Stimulated activated CD4-positive, alpha-beta T cell treated with anti-CD3 and anti-CD28 coated beads, Interleukin-12 subunit alpha, Interleukin-12 subunit beta, amount 100 ng/mL, for 24 hours (primary cell): ENCODE data around the gene KRTAP5-2.

Experiments
- DNase-seq, 2 experiments: peaks; one replicate each; pipeline ENCODE4 v3.0.0-alpha.2; 2020; ENCODE audit warnings: low read depth in 2 of 2

The KRTAP5-2 gene

DNA sequence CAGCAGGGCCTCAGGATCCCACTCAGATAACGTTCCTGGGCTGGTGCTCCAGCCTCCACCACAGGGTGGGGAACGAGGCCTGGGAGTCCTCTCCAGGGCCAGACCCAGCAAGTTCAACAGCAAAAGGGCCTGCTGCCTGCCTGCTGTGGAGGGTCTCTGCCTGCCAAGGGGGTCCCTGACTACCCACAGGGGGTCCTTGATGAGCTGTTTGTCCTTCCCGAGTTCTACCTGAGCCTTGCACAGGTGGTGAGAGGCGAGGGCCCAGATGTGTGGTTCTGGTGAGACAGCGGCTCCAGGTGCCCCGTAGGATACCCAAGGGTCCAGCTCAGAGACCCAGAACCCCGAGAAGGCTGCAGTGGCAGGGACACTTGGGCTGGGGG is 30.4 kb downstream of the KRTAP5-2 start:
- DNase-seq, result no peak

DNA sequence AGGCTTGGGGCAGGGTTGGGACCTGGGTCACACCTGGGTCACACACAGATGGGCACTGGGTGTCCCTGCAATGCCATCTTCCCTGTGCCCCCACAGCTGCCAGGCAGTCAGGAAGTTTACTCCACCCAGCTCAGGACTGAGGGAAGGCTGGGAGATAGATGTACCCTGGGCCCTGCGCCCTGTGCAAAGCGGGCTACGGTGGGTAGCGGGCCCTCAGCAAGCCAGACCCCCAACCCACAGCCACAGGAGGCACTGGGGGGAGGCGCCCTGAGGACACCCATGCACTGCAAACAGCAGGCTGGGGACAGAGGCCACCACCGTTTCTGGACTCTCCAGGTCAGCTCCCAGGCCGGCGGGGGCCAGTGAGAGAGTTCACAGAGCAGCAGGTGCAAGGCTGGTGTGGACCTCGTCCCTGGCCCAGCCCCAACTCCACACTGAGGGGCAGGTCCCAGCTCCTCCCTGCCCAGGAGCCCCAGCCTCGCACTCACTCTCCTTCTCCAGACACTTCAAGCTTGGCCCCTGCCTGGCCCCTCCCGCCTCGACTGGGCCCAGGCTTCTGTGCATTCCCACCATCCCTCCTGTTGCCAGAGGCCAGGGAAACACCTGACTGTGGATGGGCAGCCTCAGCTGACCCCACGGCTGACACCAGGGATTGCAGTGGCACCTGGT is 30.9 kb downstream of the KRTAP5-2 start:
- DNase-seq, result no peak

DNA sequence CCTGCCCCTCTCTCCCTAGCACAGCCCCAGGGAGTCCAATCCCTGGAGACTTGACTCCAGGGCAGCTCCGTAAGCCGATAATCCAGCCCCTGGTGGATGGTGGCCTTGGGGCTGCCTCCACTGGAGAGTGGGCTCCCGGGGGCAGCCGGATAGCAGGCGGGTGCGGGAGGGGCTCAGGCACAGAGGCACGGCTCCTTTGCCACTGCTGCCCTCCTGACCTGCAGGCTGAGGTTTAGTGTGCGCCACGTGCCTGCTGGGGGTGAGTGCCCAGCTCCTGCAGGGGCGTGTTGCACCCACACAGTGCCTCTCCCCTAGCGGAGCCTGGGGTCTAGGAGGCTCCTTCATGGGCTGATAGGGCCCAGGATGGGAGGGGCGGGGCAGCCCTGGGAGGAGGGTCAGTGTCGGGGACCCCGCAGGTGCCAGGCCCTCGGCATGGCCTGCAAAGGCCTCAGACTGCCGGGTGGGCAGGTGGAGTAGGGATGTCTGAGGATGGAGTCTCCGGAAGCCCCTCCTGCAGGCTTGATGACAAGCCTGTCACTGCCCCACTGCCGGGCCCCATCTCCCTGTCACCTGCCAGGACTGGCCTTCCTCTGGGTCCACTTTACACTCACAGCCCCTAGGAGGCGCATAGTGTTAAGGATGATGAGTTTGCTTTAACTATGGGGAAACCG is 31.6 kb downstream of the KRTAP5-2 start:
- no peak for DNase-seq

- no peak for DNase-seq
Observed at GRCh38 chr11:1565904-1566247, 32.2 kb downstream of the KRTAP5-2 start.

GRCh38 chr11:1565173-1565903 is 32.8 kb downstream of the KRTAP5-2 start:
- DNase-seq, result no peak

DNA sequence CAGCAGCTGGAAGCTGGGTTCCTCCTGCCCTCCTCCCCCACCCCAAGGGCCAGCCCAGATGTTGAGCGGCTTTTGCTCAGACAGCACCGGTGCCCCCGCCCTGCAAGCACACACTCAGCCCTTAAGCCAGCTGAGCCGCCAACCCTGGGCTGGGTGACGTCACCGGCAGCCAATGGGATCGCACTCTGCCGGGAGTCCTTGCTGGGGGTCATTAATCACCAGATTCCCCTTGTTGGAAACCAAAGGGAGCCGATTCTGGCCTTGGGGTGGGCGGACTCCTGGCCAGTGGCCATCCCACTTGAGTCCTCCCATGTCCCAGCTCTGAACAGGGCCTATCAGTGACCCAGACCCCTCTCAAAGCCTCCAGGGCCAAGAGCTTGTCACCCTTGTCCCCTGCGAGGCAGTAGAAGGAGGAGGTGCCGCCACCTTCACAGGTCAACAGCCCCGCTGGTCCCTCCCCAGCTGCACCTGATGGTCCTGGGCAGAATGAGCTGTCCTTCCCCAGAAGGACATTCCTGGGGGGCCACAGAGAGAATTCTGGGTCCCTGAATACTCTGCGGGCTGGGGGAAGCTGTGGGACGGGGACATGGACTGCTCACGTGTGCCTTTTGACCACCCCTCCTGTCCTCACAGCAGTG is 33.4 kb downstream of the KRTAP5-2 start:
- DNase-seq, result no peak

GRCh38 chr11:1563697-1564534 is 34.2 kb downstream of the KRTAP5-2 start:
- DNase-seq, result no peak

- DNase-seq, result no peak
Observed at GRCh38 chr11:1563149-1563638, 34.9 kb downstream of the KRTAP5-2 start.

GRCh38 chr11:1562469-1563148 is 35.5 kb downstream of the KRTAP5-2 start:
- no peak for DNase-seq

DNA sequence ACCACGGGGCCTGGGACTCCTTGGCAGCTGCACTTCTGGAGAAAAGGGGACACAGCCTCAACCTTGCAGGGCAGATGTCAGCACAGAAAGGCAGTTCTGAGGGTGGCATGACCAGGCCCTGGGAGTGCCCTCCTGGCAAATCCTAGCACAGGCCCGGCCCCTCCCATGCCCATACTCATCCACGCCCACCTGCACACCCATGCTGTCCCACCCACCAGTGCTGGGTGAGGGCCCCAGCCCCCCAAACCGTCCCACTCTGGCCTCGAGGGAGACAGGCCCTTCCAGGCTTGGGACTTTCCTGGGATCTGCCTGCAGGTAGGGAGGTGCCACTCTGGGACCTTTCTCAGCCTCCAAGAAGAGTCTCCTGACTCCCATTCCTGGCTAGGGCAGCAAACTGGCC is 36.1 kb downstream of the KRTAP5-2 start:
- no peak for DNase-seq

DNA sequence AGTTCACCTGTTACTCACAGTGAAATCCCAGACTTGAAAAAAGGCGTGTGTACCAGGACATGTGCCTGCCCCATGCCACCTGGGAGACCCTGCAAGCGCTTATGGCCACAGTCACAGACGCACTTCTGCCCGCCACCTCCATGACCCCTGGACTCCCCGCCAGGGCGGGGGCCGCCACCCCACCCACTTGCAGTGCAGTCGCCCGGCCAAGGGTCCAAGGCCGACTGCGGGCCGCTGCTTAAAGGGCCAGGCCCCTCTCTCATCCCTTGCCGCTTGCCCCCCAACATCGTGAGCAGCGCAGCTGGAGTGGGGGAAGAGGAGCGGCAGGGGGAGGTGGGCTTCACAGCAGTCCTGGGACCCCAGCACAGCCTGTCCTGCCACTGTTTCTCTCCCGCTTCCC is 36.8 kb downstream of the KRTAP5-2 start:
- no peak for DNase-seq

DNA sequence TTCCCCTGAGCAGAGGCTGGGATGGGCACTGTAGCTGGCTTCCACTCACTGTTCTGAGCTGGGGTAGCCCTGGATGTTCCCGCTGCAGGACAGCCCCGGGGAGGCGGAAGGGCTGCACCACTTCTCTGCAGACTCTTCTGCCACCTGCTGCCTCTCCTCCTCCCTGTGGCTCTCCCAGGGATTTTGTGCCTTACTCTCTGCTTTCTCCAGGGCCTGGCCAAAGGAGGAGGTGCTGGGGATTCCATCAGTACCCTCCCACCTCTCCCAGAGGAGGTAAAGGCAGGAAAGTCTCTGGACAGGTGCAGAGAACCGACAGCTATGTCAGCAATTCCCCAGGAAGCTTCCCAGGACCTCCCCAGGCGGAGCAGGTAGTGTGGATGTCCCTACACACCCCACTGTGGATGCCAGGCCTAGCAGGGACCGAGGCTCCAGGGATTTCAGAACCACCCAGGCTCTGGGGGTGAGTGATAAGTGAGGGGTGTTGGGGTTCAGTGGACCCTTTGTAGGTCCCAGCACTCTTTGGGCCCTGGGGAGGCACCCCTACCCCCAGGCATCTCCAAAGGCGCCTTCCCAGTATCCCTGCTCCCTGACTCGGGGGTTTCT is 37.3 kb downstream of the KRTAP5-2 start:
- DNase-seq, result no peak

GRCh38 chr11:1560002-1560648 is 38.0 kb downstream of the KRTAP5-2 start:
- DNase-seq, result no peak

GRCh38 chr11:1559111-1559951 is 38.8 kb downstream of the KRTAP5-2 start:
- DNase-seq, result no peak

- DNase-seq, result no peak
Observed at GRCh38 chr11:1558775-1559110, 39.4 kb downstream of the KRTAP5-2 start.

DNA sequence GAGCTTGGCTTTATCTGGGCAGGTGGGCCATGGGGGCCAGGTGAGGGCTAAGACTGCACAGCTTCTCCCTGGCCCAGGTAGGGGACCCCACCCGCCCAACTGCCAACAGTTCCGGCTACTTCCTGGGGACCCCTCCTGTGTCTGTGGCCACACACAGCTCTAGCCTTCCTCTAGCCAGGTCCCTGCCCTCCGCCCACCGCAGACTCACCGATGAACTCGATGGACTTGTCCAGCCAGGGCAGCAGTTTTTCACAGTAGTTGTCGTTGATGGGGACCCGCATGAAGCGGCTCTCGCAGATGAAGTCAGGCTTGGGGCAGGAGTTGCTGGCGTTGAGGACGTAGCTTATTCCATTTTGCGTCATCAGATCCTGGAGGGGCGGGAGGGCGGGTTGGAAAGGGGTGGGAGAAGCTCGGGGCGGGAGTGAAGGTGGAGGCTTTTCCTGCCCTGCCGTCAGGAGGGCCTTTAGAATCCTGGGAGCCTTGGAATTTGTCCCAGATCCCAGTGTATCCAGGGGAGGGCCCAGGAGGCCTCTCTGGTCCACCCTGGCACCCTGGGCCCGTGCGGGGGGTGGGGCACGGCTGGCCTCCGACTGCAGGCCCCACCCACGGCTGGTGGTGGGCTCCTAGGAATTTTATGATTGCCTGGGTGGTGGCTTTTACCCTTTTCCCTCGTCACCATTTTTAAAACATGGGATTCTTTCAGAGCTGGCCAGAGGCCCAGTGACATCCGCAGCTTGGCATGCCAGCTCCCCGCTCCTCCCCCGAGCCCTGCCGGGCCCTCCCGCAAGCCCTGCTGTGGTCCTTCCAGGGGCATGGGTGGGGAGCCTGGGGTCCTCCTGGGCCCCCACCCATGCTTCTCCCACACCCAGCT is 40.0 kb downstream of the KRTAP5-2 start:
- no peak for DNase-seq

- DNase-seq, result no peak
Observed at GRCh38 chr11:1557051-1557884, 40.8 kb downstream of the KRTAP5-2 start.
